ENCODE measurements around the gene NT5C1B.

NT5C1B gene

GRCh38 chr2:18610651-18611050 is 21.3 kb upstream of the NT5C1B start:
- H3K79me2 ChIP-seq (ENCODE audit: insufficient read depth, low read length) = no peaks in the 10 kb centered on the region
- H3K9me3 ChIP-seq (ENCODE audit: insufficient read depth, low read length) = no peaks in the 10 kb centered on the region
- no peak for TF ChIP-seq EZH2phosphoT487 (conservative IDR thresholded peaks at IDR 0.05; ENCODE audit: low read length)
- TF ChIP-seq, protein P1, sequence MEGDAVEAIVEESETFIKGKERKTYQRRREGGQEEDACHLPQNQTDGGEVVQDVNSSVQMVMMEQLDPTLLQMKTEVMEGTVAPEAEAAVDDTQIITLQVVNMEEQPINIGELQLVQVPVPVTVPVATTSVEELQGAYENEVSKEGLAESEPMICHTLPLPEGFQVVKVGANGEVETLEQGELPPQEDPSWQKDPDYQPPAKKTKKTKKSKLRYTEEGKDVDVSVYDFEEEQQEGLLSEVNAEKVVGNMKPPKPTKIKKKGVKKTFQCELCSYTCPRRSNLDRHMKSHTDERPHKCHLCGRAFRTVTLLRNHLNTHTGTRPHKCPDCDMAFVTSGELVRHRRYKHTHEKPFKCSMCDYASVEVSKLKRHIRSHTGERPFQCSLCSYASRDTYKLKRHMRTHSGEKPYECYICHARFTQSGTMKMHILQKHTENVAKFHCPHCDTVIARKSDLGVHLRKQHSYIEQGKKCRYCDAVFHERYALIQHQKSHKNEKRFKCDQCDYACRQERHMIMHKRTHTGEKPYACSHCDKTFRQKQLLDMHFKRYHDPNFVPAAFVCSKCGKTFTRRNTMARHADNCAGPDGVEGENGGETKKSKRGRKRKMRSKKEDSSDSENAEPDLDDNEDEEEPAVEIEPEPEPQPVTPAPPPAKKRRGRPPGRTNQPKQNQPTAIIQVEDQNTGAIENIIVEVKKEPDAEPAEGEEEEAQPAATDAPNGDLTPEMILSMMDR (IDR thresholded peaks at IDR 0.05; ENCODE audit: insufficient read depth, low read length, poor library complexity, severe bottlenecking) = no peak

GRCh38 chr2:18610090-18610489 is 20.7 kb upstream of the NT5C1B start:
- H2AFZ ChIP-seq (ENCODE audit: low read depth, low read length, severe bottlenecking) = no peak overlapping the region
- H3K27me3 ChIP-seq (ENCODE audit: low read length) = no peaks in the 10 kb centered on the region
- no peak overlapping the region for H3K4me2 ChIP-seq (ENCODE audit: low read depth, low read length, poor library complexity, severe bottlenecking)
- H3K36me3 ChIP-seq (ENCODE audit: low read length) = no peaks in the 10 kb centered on the region
- H3K27ac ChIP-seq (ENCODE audit: low read depth, low read length) = no peak overlapping the region
- no peak overlapping the region for H3K4me3 ChIP-seq (ENCODE audit: insufficient read depth, low read length, poor library complexity, severe bottlenecking)
- H3F3A ChIP-seq (ENCODE audit: insufficient read depth) = no peaks in the 10 kb centered on the region
- H4K20me1 ChIP-seq (ENCODE audit: low read depth, low read length) = no peaks in the 10 kb centered on the region
- no peaks in the 10 kb centered on the region for H3K9me2 ChIP-seq (replicated peaks; ENCODE audit: insufficient read depth, low read length)
- H3K9me3 ChIP-seq (ENCODE audit: insufficient read depth, low read length) = no peaks in the 10 kb centered on the region
- TF ChIP-seq EZH2phosphoT487 (conservative IDR thresholded peaks at IDR 0.05; ENCODE audit: low read length) = no peak
- TF ChIP-seq, protein P1 (IDR thresholded peaks at IDR 0.05; ENCODE audit: insufficient read depth, low read length, poor library complexity, severe bottlenecking) = no peak
- no peak overlapping the region for H3K9ac ChIP-seq (ENCODE audit: low read length)
- H3K79me2 ChIP-seq (ENCODE audit: insufficient read depth, low read length) = no peaks in the 10 kb centered on the region

More at GRCh38 chr2:18610651-18611050, 21.3 kb upstream of the NT5C1B start:
- Histone ChIP-seq H2AFZ (ENCODE audit: low read depth, low read length, severe bottlenecking) (no peak overlapping the region), H3K27ac (ENCODE audit: low read depth, low read length) (no peak overlapping the region), H3K9me2 (replicated peaks; ENCODE audit: insufficient read depth, low read length) (no peaks in the 10 kb centered on the region), H3K36me3 (ENCODE audit: low read length) (no peaks in the 10 kb centered on the region), H3K27me3 (ENCODE audit: low read length) (no peaks in the 10 kb centered on the region), H3K9ac (ENCODE audit: low read length) (no peak overlapping the region), H4K20me1 (ENCODE audit: low read depth, low read length) (no peaks in the 10 kb centered on the region), H3K4me2 (ENCODE audit: low read depth, low read length, poor library complexity, severe bottlenecking) (no peak overlapping the region), H3F3A (ENCODE audit: insufficient read depth) (no peaks in the 10 kb centered on the region), H3K4me3 (ENCODE audit: insufficient read depth, low read length, poor library complexity, severe bottlenecking) (no peak overlapping the region)

DNA sequence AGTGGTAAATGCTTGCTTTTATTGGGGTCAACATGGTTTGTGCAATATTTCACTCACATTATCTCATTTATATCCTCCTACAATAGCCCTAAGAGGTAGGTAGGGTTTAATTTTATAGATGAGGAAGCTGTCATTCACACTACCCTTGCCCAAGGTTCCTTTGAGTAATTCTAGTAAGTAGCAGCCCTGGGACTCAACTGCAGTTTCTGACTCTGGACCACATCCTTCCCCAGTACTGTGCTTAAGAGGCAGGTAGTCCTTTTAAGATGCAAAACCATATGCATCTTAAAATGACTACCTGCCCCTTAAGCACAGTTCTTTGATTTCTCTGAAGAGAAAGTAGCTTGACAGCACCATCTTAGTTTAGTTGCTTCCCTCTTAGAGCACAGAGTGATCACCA is 15.7 kb upstream of the NT5C1B start:
- TF ChIP-seq, protein P1 (IDR thresholded peaks at IDR 0.05; ENCODE audit: insufficient read depth, low read length, poor library complexity, severe bottlenecking) = no peak
- no peak for TF ChIP-seq EZH2phosphoT487 (conservative IDR thresholded peaks at IDR 0.05; ENCODE audit: low read length)

More for the DNA sequence above, 15.7 kb upstream of the NT5C1B start:
- H3K27ac ChIP-seq (ENCODE audit: low read depth, low read length) = no peak overlapping the region
- H3F3A ChIP-seq (ENCODE audit: insufficient read depth) = no peaks in the 10 kb centered on the region
- H3K27me3 ChIP-seq (ENCODE audit: low read length) = no peaks in the 10 kb centered on the region
- no peaks in the 10 kb centered on the region for H3K9me3 ChIP-seq (ENCODE audit: insufficient read depth, low read length)
- no peak overlapping the region for H3K4me2 ChIP-seq (ENCODE audit: low read depth, low read length, poor library complexity, severe bottlenecking)
- no peaks in the 10 kb centered on the region for H4K20me1 ChIP-seq (ENCODE audit: low read depth, low read length)
- H3K4me3 ChIP-seq (ENCODE audit: insufficient read depth, low read length, poor library complexity, severe bottlenecking) = no peak overlapping the region
- H3K36me3 ChIP-seq (ENCODE audit: low read length) = no peaks in the 10 kb centered on the region
- no peaks in the 10 kb centered on the region for H3K9me2 ChIP-seq (replicated peaks; ENCODE audit: insufficient read depth, low read length)
- H3K79me2 ChIP-seq (ENCODE audit: insufficient read depth, low read length) = no peaks in the 10 kb centered on the region
- no peak overlapping the region for H3K9ac ChIP-seq (ENCODE audit: low read length)
- no peak overlapping the region for H2AFZ ChIP-seq (ENCODE audit: low read depth, low read length, severe bottlenecking)

Measured in SU-DHL-6 (cell line).